GM12878 (cell line): Measurements from ENCODE around the gene RXFP4. TPM values are rescaled to one million over a fixed set of nuclear protein-coding genes. Genes with fewer than 3 reads are reported as not detected.

ENCODE experiments used
- BRCA1 ChIP-seq: IDR thresholded peaks from 2 replicates; pipeline ENCODE4 v1.6.1; 2011; ENCODE audit warnings: low read depth, low read length, improper control_type of control experiment
- CBFB ChIP-seq: IDR thresholded peaks from 2 replicates; pipeline ENCODE4 v1.6.1; 2016; ENCODE audit warnings: antibody characterized with exemption, low read depth
- CEBPZ ChIP-seq: fragments of 150-350 bp; IDR thresholded peaks from 2 replicates; pipeline ENCODE4 v1.6.1; 2016; ENCODE audit warnings: low read depth, low read length
- CHD2 ChIP-seq: IDR thresholded peaks from 2 replicates; pipeline ENCODE4 v1.6.1; 2011; ENCODE audit warnings: low read depth, low read length, improper control_type of control experiment, borderline replicate concordance
- EP300 ChIP-seq, 2 experiments: fragments of 150-350 bp in 1 of 2; IDR thresholded peaks; 2 replicates each; pipeline ENCODE4 v1.6.1; 2011 to 2012; ENCODE audit warnings: low read depth in 2 of 2, low read length in 2 of 2, borderline replicate concordance in 1 of 2, improper control_type of control experiment in 1 of 2, inconsistent platforms in 1 of 2; ENCODE audit not compliant: control insufficient read depth in 1 of 2
- FOXK2 ChIP-seq: fragments of 450-650 bp; IDR thresholded peaks from 2 replicates; pipeline ENCODE4 v1.6.1; 2017; ENCODE audit warnings: mild to moderate bottlenecking, moderate library complexity
- IRF3 ChIP-seq: fragments of 450-650 bp; IDR thresholded peaks from 2 replicates; pipeline ENCODE4 v1.6.1; 2014; ENCODE audit warnings: mild to moderate bottlenecking
- KAT2A ChIP-seq: conservative IDR thresholded peaks from 2 replicates; pipeline ENCODE4 v1.6.1; 2011; ENCODE audit warnings: low read depth, low read length; ENCODE audit not compliant: control insufficient read depth
- KDM1A ChIP-seq: fragments of 200-600 bp; sonication (generic); IDR thresholded peaks from 2 replicates; pipeline ENCODE4 v1.6.1; 2016; ENCODE audit warnings: borderline replicate concordance
- MXI1 ChIP-seq: fragments of 150-350 bp; IDR thresholded peaks from 2 replicates; pipeline ENCODE4 v1.6.1; 2011; ENCODE audit warnings: low read depth, mild to moderate bottlenecking, inconsistent platforms, low read length, improper control_type of control experiment
- NFYB ChIP-seq: IDR thresholded peaks from 2 replicates; pipeline ENCODE4 v1.6.1; 2011; ENCODE audit warnings: low read depth, mild to moderate bottlenecking, low read length, improper control_type of control experiment, moderate library complexity; ENCODE audit not compliant: insufficient read depth
- NR2C1 ChIP-seq: fragments of 450-650 bp; IDR thresholded peaks from 2 replicates; pipeline ENCODE4 v1.6.1; 2017; ENCODE audit warnings: antibody characterized with exemption, mild to moderate bottlenecking, moderate library complexity
- NR2C2 ChIP-seq: IDR thresholded peaks from 2 replicates; pipeline ENCODE4 v1.6.1; 2011; ENCODE audit warnings: borderline replicate concordance, low read depth; ENCODE audit not compliant: control insufficient read depth, insufficient read length
- SKIL ChIP-seq: fragments of 450-650 bp; IDR thresholded peaks from 2 replicates; pipeline ENCODE4 v1.6.1; 2017; ENCODE audit warnings: mild to moderate bottlenecking, low read depth, inconsistent platforms; ENCODE audit not compliant: poor library complexity, severe bottlenecking
- SUPT20H ChIP-seq: IDR thresholded peaks from 2 replicates; pipeline ENCODE4 v1.6.1; 2011; ENCODE audit warnings: low read depth, mild to moderate bottlenecking, low read length, moderate library complexity, borderline replicate concordance; ENCODE audit not compliant: control insufficient read depth
- SUZ12 ChIP-seq: fragments of 200-600 bp; sonication (generic); IDR thresholded peaks from one replicate; pipeline ENCODE4 v1.6.1; 2018; ENCODE audit warnings: antibody characterized with exemption, mild to moderate bottlenecking; ENCODE audit not compliant: unreplicated experiment
- TCF12 ChIP-seq: IDR thresholded peaks from 2 replicates; pipeline ENCODE4 v1.6.1; 2011; ENCODE audit warnings: low read depth, mild to moderate bottlenecking, low read length
- ZBTB11 ChIP-seq: fragments of 450-650 bp; formaldehyde crosslinking; IDR thresholded peaks from 2 replicates; pipeline ENCODE4 v1.5.0; 2022; ENCODE audit warnings: mild to moderate bottlenecking, missing genetic modification characterization
- ZNF24 ChIP-seq: fragments of 450-650 bp; IDR thresholded peaks from 2 replicates; pipeline ENCODE4 v1.6.1; 2017; ENCODE audit warnings: antibody characterized with exemption, mild to moderate bottlenecking
- ZSCAN29 ChIP-seq: fragments of 450-650 bp; IDR thresholded peaks from 2 replicates; pipeline ENCODE4 v1.6.1; 2017; ENCODE audit warnings: mild to moderate bottlenecking, moderate library complexity
- polyA plus RNA-seq, 11 experiments: library from polyadenylated mRNA; depleted of rRNA in 4 of 11; unstranded in 6 of 11; stranded (reverse) in 5 of 11; fragments of >200 nt; fragmentation: Nextera tagmentation in 4 of 11; fragmentation: Illumina TruSeq in 1 of 11; extraction: Ambion mirVana in 4 of 11; extraction: Trizol in 1 of 11; gene quantifications; 1 replicate in 1 of 11; 2 replicates in 10 of 11; pipeline versions ENCODE4 v1.2.1 to v1.2.3, GENCODE V29; 2011 to 2016; ENCODE audit warnings: inconsistent platforms in 2 of 11, missing spikeins in 2 of 11, low read depth in 1 of 11
- total RNA-seq, 4 experiments: library from RNA; depleted of rRNA in 3 of 4; stranded (reverse); fragments of >200 nt in 3 of 4; fragmentation: Illumina TruSeq in 1 of 4; extraction: Trizol in 1 of 4; gene quantifications; 2 replicates each; pipeline versions ENCODE4 v1.2.1 to v1.2.3, GENCODE V29; 2013 to 2021

Gene RXFP4
- total and polyA plus RNA-seq, 10 of the 15 experiments (the other 5 are each of a cell fraction or from before 2014, with no cell fraction given): 0.10 to 0.40 (median 0.39) TPM; not detected in 7

GRCh38 chr1:155978325-155978972 lies 37.0 kb downstream of the RXFP4 start, which contains the start of gene ARHGEF2 (continued):
- 0 out of 2 replicates have a peak, but pooled peaks have one; percentile 29 for TF ChIP-seq TCF12
- no peak for TF ChIP-seq EP300 (IDR thresholded peaks at IDR 0.05; ENCODE audit: borderline replicate concordance in 1 of 2, control insufficient read depth in 1 of 2, low read depth in 2 of 2, low read length in 2 of 2)
- no peak for TF ChIP-seq SKIL
- 0 out of 2 replicates have a peak, but pooled peaks have one; percentile 15 for TF ChIP-seq NFYB
- TF ChIP-seq MXI1: 0 out of 2 replicates have a peak, but pooled peaks have one; percentile 12
- peak; percentile 77 for TF ChIP-seq CHD2
- TF ChIP-seq IRF3: no peak
- TF ChIP-seq NR2C1: no peak
- TF ChIP-seq ZBTB11 (CRISPR knock-in tag): no peak
- TF ChIP-seq ZNF24: no peak
- TF ChIP-seq SUPT20H: no peak
- no peak for TF ChIP-seq ZSCAN29
- no peak for TF ChIP-seq CEBPZ
- TF ChIP-seq SUZ12: no peak
- no peak for TF ChIP-seq KAT2A
- TF ChIP-seq KDM1A: no peak
- no peak for TF ChIP-seq BRCA1
- TF ChIP-seq FOXK2: no peak
- no peak for TF ChIP-seq NR2C2
- 0 out of 2 replicates have a peak, but pooled peaks have one; percentile 22 for TF ChIP-seq CBFB
